Measurements from ENCODE around the gene TBX1. TPM values are rescaled to one million over a fixed set of nuclear protein-coding genes. Genes with fewer than 3 reads are reported as not detected.
"Not testable (repeated sequence)": the region's sequence is repeated elsewhere in the genome, so short reads cannot be mapped to it uniquely, and the experiment has no call there.

Gene TBX1
- total RNA-seq, 1 donor from 2014 or later, result 0.56 TPM

DNA sequence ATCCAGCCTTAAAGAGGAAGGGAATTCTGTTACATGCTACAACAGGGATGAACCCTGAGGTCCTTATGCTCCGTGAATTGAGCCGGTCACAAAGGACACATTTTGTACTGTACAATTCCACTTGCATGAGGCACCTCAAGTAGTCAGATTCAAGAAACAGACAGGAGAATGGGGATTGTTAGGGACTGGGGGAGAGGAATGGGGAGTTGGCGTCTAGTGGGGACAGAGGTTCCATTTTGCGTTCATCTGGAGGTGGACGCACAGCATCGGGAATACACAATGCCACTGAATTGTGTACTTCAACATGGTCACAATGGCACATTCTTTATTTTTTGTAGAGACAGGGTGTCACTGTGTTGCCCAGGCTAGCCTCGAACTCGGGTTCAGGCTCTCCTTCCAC is 14.1 kb downstream of the TBX1 start:
- Mint-ChIP-seq H3K27me3 (ENCODE audit: unreplicated experiment) (peaks cover 11% of the 10 kb centered on the region), H3K27ac (ENCODE audit: unreplicated experiment) (no peak overlapping the region), H3K4me1 (ENCODE audit: unreplicated experiment) (no peaks in the 10 kb centered on the region), H3K36me3 (ENCODE audit: low read depth, unreplicated experiment) (no peaks in the 10 kb centered on the region), H3K4me3 (ENCODE audit: unreplicated experiment) (no peak overlapping the region), H3K9me3 (ENCODE audit: unreplicated experiment) (no peaks in the 10 kb centered on the region)
- TF ChIP-seq, protein P1, sequence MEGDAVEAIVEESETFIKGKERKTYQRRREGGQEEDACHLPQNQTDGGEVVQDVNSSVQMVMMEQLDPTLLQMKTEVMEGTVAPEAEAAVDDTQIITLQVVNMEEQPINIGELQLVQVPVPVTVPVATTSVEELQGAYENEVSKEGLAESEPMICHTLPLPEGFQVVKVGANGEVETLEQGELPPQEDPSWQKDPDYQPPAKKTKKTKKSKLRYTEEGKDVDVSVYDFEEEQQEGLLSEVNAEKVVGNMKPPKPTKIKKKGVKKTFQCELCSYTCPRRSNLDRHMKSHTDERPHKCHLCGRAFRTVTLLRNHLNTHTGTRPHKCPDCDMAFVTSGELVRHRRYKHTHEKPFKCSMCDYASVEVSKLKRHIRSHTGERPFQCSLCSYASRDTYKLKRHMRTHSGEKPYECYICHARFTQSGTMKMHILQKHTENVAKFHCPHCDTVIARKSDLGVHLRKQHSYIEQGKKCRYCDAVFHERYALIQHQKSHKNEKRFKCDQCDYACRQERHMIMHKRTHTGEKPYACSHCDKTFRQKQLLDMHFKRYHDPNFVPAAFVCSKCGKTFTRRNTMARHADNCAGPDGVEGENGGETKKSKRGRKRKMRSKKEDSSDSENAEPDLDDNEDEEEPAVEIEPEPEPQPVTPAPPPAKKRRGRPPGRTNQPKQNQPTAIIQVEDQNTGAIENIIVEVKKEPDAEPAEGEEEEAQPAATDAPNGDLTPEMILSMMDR (IDR thresholded peaks at IDR 0.05; ENCODE audit: unreplicated experiment), result no peak
- no peak for DNase-seq (ENCODE audit: low spot score)

DNA sequence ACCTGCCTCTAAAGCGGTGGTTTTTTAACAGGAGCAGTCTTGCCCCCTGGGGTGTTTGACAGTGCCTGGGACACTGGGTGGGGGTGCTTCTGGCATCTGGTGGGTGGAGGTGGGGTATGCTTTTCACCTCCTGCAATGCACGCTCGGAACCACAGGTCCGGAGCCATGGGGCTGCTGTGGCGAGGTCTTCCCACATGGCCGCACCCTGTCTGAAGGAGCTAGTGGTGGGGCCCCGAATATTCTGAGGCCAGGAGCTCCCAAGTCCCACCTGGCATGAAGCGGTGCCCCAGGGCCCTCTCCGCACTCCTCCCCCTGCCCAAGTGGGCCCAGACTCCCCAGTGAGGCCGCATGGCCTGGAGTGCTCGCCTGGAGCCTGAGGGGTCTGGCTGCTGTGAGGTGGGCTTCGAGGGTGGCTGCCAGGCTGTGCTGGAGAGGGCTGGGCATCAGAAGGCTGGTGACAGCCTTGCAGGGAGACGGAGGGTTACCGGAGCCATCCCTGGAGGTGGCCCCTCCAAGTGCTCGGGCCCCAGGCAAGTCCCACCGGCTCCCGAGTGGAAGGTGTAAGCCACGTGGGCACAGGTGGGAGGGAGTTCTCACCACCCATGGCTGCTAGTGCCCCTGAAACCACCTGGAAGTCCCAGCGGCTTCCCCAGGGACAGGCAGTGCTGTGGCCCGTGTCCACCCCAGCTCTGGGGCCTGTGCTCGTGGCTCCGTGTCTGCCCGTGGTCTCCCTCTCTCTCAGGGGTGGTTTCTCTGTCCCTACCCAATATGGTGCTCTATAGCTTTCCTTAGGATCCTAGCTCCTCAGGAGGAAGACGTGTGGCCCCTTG is 15.1 kb downstream of the TBX1 start:
- Mint-ChIP-seq H3K36me3 (ENCODE audit: low read depth, unreplicated experiment) (no peaks in the 10 kb centered on the region), H3K9me3 (ENCODE audit: unreplicated experiment) (no peaks in the 10 kb centered on the region), H3K4me3 (ENCODE audit: unreplicated experiment) (no peak overlapping the region), H3K4me1 (ENCODE audit: unreplicated experiment) (no peaks in the 10 kb centered on the region), H3K27ac (ENCODE audit: unreplicated experiment) (no peak overlapping the region), H3K27me3 (ENCODE audit: unreplicated experiment) (peaks cover 9% of the 10 kb centered on the region)
- no peak for DNase-seq (ENCODE audit: low spot score)
- TF ChIP-seq, protein P1 (IDR thresholded peaks at IDR 0.05; ENCODE audit: unreplicated experiment), result no peak

DNA sequence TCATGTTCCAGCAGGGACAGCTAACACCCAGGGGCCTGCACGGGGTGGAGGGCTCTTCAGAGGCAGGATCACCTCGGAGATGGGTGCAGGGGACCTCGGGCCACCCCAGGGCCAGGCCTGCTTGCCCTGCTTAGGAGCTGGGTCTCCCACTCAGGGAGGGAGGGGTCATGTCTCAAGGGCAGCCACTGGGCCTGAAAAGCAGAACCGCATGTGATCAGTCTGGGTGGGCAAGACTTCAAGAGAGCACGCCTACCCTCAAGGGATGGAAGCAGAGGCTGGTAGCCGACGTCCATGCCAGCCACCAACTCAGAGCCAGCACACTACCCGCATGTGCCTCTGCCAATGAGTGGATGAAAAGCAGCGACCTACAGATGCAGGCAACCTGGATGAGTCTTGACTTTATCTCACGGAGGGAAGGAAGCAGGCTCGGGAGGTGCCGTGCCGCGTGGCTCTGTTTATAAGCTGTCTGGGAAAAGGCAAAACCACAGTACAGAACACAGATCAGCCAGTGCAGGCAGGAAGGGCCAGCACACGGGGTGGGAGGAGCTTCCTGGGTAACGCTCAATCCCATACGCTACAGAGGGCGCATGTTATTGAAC is 16.0 kb downstream of the TBX1 start:
- Mint-ChIP-seq H3K9me3 (ENCODE audit: unreplicated experiment) (no peaks in the 10 kb centered on the region), H3K4me3 (ENCODE audit: unreplicated experiment) (no peak overlapping the region), H3K36me3 (ENCODE audit: low read depth, unreplicated experiment) (no peaks in the 10 kb centered on the region), H3K27ac (ENCODE audit: unreplicated experiment) (no peak overlapping the region), H3K4me1 (ENCODE audit: unreplicated experiment) (no peaks in the 10 kb centered on the region), H3K27me3 (ENCODE audit: unreplicated experiment) (peaks cover 9% of the 10 kb centered on the region)
- no peak for DNase-seq (ENCODE audit: low spot score)
- TF ChIP-seq, protein P1 (IDR thresholded peaks at IDR 0.05; ENCODE audit: unreplicated experiment), result no peak

DNA sequence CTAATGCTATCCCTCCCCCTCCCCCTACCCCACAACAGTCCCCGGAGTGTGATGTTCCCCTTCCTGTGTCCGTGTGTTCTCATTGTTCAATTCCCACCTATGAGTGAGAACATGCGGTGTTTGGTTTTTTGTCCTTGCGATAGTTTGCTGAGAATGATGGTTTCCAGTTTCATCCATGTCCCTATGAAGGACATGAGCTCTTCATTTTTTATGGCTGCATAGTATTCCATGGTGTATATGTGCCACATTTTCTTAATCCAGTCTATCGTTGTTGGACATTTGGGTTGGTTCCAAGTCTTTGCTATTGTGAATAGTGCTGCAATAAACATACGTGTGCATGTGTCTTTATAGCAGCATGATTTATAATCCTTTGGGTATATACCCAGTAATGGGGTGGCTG is 16.6 kb downstream of the TBX1 start:
- not testable (repeated sequence) for H3K36me3 Mint-ChIP-seq (ENCODE audit: low read depth, unreplicated experiment); H3K4me3 Mint-ChIP-seq (ENCODE audit: unreplicated experiment); H3K4me1 Mint-ChIP-seq (ENCODE audit: unreplicated experiment); H3K27me3 Mint-ChIP-seq (ENCODE audit: unreplicated experiment); H3K9me3 Mint-ChIP-seq (ENCODE audit: unreplicated experiment); DNase-seq (ENCODE audit: low spot score); H3K27ac Mint-ChIP-seq (ENCODE audit: unreplicated experiment)

DNA sequence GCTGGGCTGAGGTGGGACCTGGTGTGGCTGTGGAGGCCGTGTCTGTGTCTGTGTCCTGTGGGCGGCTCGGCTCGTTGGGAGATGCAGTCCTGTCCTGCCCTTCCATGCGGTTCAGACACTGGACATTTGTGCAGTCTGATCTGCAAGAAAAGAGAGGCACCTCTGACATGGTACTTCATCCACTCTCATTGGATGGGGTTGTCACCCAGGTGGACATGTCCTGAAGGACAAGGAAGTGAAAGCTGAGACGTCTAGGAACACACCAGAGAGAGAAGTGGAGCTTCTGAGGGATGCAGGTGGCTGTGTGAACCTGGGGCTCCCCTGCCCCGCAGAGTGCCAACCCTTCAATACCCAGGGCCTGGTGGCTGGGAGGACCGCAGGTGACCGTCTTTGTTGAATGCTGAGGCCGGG is 18.4 kb downstream of the TBX1 start:
- H3K27me3 Mint-ChIP-seq (ENCODE audit: unreplicated experiment), result peaks cover 3% of the 10 kb centered on the region
- TF ChIP-seq, protein P1 (IDR thresholded peaks at IDR 0.05; ENCODE audit: unreplicated experiment), result no peak
- H3K4me3 Mint-ChIP-seq (ENCODE audit: unreplicated experiment), result no peak overlapping the region
- H3K36me3 Mint-ChIP-seq (ENCODE audit: low read depth, unreplicated experiment), result no peaks in the 10 kb centered on the region
- no peaks in the 10 kb centered on the region for H3K9me3 Mint-ChIP-seq (ENCODE audit: unreplicated experiment)
- no peak for DNase-seq (ENCODE audit: low spot score)
- no peak overlapping the region for H3K27ac Mint-ChIP-seq (ENCODE audit: unreplicated experiment)
- H3K4me1 Mint-ChIP-seq (ENCODE audit: unreplicated experiment), result no peaks in the 10 kb centered on the region

Data from endothelial cell (in vitro differentiated cells).